Effector memory CD4-positive, alpha-beta T cell (primary cell): ENCODE measurements around the gene KIRREL3.

Experiments used
- DNase-seq, 3 donors: peaks; one replicate each; pipeline ENCODE4 v3.0.0-alpha.2; 2020
- H3K27ac ChIP-seq: 2 replicates; pipeline ENCODE4 v1.7.0; 2013; ENCODE audit warnings: mild to moderate bottlenecking, low read length, moderate library complexity; ENCODE audit not compliant: insufficient read depth, poor library complexity, severe bottlenecking
- H3K27me3 ChIP-seq: replicated peaks from 2 replicates; pipeline ENCODE4 v1.7.0; 2013; ENCODE audit warnings: mild to moderate bottlenecking, low read length; ENCODE audit not compliant: insufficient read depth, control insufficient read depth, poor library complexity, severe bottlenecking
- H3K36me3 ChIP-seq: 2 replicates; pipeline ENCODE4 v1.7.0; 2013; ENCODE audit warnings: mild to moderate bottlenecking, low read length, moderate library complexity; ENCODE audit not compliant: control insufficient read depth, insufficient read depth
- H3K4me1 ChIP-seq: 2 replicates; pipeline ENCODE4 v1.7.0; 2013; ENCODE audit warnings: low read length, mild to moderate bottlenecking; ENCODE audit not compliant: control insufficient read depth, insufficient read depth, poor library complexity, severe bottlenecking
- H3K4me3 ChIP-seq: 2 replicates; pipeline ENCODE4 v1.7.0; 2013; ENCODE audit warnings: low read length, low read depth, mild to moderate bottlenecking; ENCODE audit not compliant: insufficient read depth, poor library complexity, severe bottlenecking
- H3K9me3 ChIP-seq: 2 replicates; pipeline ENCODE4 v1.7.0; 2013; ENCODE audit warnings: mild to moderate bottlenecking, low read length, moderate library complexity; ENCODE audit not compliant: control insufficient read depth

The KIRREL3 gene

GRCh38 chr11:126830216-126830806 lies 170.3 kb downstream of the KIRREL3 start:
- Histone ChIP-seq H3K27me3 (no peaks in the 10 kb centered on the region), H3K9me3 (no peaks in the 10 kb centered on the region), H3K27ac (no peak overlapping the region), H3K4me3 (no peak overlapping the region), H3K4me1 (no peaks in the 10 kb centered on the region), H3K36me3 (no peaks in the 10 kb centered on the region)
- DNase-seq: no peak

GRCh38 chr11:126829716-126830115 lies 170.9 kb downstream of the KIRREL3 start:
- Histone ChIP-seq H3K9me3 (no peaks in the 10 kb centered on the region), H3K4me1 (no peaks in the 10 kb centered on the region), H3K4me3 (no peak overlapping the region), H3K36me3 (no peaks in the 10 kb centered on the region), H3K27me3 (no peaks in the 10 kb centered on the region), H3K27ac (no peak overlapping the region)
- DNase-seq: no peak

GRCh38 chr11:126824035-126824607 lies 176.4 kb downstream of the KIRREL3 start:
- H3K9me3 ChIP-seq: no peaks in the 10 kb centered on the region

GRCh38 chr11:126823274-126823673 lies 177.3 kb downstream of the KIRREL3 start:
- no peak for DNase-seq
- H3K9me3 ChIP-seq: no peaks in the 10 kb centered on the region
- no peak overlapping the region for H3K4me3 ChIP-seq
- no peaks in the 10 kb centered on the region for H3K36me3 ChIP-seq
- H3K27ac ChIP-seq: no peak overlapping the region
- no peaks in the 10 kb centered on the region for H3K4me1 ChIP-seq
- H3K27me3 ChIP-seq: no peaks in the 10 kb centered on the region

More at GRCh38 chr11:126824035-126824607, 176.4 kb downstream of the KIRREL3 start:
- no peak overlapping the region for H3K4me3 ChIP-seq
- DNase-seq: no peak
- no peaks in the 10 kb centered on the region for H3K4me1 ChIP-seq
- no peaks in the 10 kb centered on the region for H3K27me3 ChIP-seq
- no peak overlapping the region for H3K27ac ChIP-seq
- no peaks in the 10 kb centered on the region for H3K36me3 ChIP-seq

- H3K27ac ChIP-seq: no peak overlapping the region
- no peaks in the 10 kb centered on the region for H3K9me3 ChIP-seq
- no peaks in the 10 kb centered on the region for H3K27me3 ChIP-seq
- no peaks in the 10 kb centered on the region for H3K4me1 ChIP-seq
- H3K4me3 ChIP-seq: no peak overlapping the region
- no peaks in the 10 kb centered on the region for H3K36me3 ChIP-seq
- DNase-seq: no peak
Measured at GRCh38 chr11:126821827-126822226, 178.7 kb downstream of the KIRREL3 start.

DNA sequence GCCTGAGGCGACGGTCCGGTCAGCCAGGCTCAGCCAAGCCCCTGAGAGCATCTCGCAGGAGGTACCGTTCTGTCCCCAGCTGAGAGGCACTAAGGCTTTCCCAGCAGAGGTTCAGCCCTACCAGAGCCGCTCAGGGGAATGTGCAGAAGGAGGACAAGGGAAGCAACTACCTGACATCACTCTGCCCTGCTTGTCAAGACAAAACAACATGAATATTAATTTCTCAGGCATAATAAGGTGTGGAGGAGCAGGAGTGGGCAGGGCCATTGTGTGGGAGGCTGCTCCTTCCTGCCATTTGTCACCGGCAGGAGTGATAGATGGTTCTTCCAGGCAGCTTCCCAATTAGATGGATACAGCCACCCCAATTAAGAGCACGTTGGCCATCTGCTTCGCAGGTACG lies 181.4 kb downstream of the KIRREL3 start:
- no peak for DNase-seq
- Histone ChIP-seq H3K27me3 (no peaks in the 10 kb centered on the region), H3K36me3 (no peaks in the 10 kb centered on the region), H3K27ac (no peak overlapping the region), H3K4me1 (no peaks in the 10 kb centered on the region), H3K4me3 (no peak overlapping the region), H3K9me3 (no peaks in the 10 kb centered on the region)

DNA sequence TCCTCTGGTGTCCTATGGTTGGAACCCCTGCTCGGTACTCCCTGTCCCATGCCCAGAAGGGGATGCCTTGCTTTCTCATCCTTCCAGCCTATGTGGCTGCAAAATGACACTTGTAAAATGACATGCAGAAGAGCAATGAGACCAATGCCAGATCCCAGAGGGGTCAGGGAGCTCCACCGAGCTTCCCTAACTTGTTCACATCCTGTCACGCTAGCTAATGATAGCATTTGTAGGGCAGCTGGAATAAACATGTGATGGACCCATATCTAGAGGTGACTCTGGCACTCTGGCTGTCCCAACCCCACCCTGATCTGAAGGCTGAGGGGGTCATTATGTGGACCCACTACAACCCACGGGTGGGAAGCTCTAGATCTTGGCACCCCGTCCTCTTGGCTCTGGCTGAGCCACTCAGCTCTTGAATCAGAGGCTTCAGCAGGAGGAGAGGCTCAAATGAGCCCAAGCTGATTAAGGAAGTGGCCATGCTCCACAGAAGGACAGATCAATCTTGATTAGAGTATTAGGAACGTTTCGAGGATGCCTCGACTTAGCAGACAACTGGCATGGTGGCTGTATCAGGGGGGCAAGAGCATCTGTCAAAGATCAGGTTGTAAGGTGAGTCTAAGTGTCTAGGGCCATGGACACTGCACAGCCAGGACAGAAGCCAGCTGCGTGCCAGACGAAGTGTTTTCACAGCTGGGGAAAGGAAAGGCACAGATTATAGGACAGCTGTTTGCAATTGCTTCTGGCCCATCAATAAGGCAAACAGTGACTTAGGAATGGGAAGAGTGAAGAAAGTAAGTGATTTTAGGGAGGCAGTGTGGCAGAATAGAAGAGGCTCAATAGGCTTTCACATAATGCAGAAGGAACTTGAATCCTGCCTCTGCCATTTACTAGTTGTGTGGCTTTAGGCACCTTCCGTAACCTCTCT lies 182.8 kb downstream of the KIRREL3 start:
- Histone ChIP-seq H3K4me3 (no peak overlapping the region), H3K4me1 (no peaks in the 10 kb centered on the region), H3K9me3 (no peaks in the 10 kb centered on the region), H3K27ac (no peak overlapping the region), H3K36me3 (no peaks in the 10 kb centered on the region), H3K27me3 (no peaks in the 10 kb centered on the region)
- no peak for DNase-seq

GRCh38 chr11:126817096-126817495 lies 183.5 kb downstream of the KIRREL3 start:
- no peaks in the 10 kb centered on the region for H3K27me3 ChIP-seq
- H3K9me3 ChIP-seq: no peaks in the 10 kb centered on the region
- H3K36me3 ChIP-seq: no peaks in the 10 kb centered on the region
- no peak overlapping the region for H3K27ac ChIP-seq
- no peak for DNase-seq
- H3K4me3 ChIP-seq: no peak overlapping the region
- H3K4me1 ChIP-seq: no peaks in the 10 kb centered on the region

DNA sequence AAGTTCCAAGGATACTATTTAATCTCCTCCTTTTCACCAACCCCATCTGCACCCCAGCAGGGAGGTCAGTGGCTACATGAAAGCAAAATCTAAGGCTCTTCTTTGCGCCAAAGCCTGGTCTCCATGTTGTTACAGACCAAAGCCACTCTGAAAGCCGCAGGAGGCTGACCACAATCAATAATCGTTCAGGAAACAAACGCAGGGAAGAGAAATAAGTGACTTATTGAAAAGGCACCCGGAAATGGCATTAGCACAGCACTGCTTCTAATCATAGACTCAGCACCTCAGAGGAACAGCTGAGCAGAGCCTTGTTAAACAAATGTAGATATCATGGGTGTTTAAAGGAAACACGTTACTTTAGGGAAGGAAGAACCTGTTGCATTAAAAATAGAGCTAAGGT lies 183.9 kb downstream of the KIRREL3 start:
- no peak for DNase-seq
- no peaks in the 10 kb centered on the region for H3K27me3 ChIP-seq
- no peak overlapping the region for H3K4me3 ChIP-seq
- no peaks in the 10 kb centered on the region for H3K9me3 ChIP-seq
- no peaks in the 10 kb centered on the region for H3K4me1 ChIP-seq
- no peak overlapping the region for H3K27ac ChIP-seq
- H3K36me3 ChIP-seq: no peaks in the 10 kb centered on the region

DNA sequence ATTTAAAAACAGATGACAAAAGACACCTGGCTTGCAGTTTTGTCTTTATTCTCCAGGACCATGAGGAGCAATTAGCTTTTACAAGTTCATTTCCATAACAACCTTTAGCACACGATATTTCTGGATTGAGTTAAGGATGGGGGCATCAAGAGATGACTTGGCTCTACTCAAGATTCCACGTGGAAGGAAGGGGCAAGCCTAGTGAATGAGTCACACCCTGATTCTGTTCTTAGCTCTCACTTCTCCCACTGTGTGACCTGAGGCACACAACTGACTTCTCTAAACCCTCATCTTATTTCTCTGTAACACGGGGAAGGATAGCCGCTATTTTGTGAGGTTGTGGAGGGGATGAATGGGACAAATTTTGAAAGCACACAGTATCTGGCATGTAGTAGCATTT lies 185.5 kb downstream of the KIRREL3 start:
- H3K27ac ChIP-seq: no peak overlapping the region
- no peaks in the 10 kb centered on the region for H3K27me3 ChIP-seq
- no peak overlapping the region for H3K4me3 ChIP-seq
- no peak for DNase-seq
- H3K9me3 ChIP-seq: no peaks in the 10 kb centered on the region
- no peaks in the 10 kb centered on the region for H3K4me1 ChIP-seq
- H3K36me3 ChIP-seq: no peaks in the 10 kb centered on the region
